Ecto neural progenitor cell (in vitro differentiated cells): ENCODE results near the gene ARHGEF19.
A peak's percentile ranks its signal among the peaks of the same experiment; 100 is the strongest.
"Not testable (repeated sequence)": the region's sequence is repeated elsewhere in the genome, so short reads cannot be mapped to it uniquely, and the experiment has no call there.

Experiments used
- DNase-seq: peaks from one replicate; pipeline ENCODE4 v3.0.0-alpha.2; 2018; ENCODE audit warnings: low spot score

The ARHGEF19 gene

DNA sequence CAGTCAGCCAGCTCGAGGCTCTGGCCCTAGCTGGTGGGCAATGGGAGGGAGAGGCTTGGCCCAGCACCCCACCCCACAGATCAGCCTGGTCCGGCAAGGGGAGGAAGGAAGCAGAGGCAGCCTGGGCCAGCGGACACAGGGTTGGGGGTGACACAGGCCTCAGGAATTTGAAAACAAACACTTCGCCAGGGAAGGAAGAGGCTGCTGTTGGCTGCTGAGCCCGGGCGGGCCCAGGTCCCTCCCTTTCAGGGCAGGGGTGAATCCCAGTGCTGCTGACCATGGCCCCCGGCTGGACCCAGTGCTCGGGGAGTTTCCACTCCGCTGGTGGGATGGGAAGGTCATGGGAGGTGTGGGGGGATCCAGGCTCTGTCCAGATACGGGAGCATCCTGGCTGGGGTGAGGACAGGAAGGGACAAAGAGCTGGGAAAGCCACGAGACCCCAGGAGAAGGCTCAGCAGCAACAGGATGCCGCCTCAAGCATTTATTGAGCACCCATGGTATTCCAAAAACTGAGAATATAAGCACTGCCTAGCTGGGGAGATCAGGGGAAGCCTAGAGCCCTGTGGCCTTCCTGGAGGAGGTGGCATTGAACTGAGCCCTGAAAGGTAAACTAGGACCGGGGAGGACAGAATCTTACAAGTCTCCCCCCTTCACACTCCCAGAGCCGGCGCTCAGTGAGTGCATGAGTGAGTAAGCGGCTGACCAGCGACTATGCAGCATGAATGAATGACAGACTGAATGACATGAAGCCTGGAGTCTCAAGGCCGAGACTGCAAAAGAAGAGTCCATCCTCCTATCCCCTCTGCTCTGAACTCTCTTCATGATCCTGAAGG is 30.3 kb downstream of the ARHGEF19 start:
- peak; percentile 75 for DNase-seq

DNA sequence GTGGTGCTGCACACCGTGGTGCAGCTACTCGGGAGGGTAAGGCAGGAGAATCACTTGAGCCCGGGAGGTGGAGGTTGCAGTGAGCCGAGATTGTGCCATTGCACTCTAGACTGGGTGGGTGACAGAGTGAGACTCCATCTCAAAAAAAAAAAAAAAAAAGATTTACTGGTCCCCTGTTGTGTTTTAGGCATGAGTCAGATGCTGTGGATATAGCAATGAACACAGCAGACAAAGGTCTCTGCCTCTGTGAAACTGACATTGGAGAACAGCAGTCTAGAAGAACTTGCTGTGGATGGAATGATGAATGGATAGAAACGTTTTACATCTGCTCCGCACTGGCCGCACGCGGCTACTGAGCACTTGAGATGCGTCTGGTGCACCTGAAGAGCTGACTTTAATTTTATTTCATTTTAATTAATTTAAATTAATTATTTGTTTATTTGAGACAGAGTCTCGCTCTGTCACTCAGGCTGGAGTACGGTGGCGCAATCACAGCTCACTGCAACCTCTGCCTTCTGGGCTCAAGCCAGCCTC is 32.1 kb downstream of the ARHGEF19 start:
- DNase-seq: no peak

DNA sequence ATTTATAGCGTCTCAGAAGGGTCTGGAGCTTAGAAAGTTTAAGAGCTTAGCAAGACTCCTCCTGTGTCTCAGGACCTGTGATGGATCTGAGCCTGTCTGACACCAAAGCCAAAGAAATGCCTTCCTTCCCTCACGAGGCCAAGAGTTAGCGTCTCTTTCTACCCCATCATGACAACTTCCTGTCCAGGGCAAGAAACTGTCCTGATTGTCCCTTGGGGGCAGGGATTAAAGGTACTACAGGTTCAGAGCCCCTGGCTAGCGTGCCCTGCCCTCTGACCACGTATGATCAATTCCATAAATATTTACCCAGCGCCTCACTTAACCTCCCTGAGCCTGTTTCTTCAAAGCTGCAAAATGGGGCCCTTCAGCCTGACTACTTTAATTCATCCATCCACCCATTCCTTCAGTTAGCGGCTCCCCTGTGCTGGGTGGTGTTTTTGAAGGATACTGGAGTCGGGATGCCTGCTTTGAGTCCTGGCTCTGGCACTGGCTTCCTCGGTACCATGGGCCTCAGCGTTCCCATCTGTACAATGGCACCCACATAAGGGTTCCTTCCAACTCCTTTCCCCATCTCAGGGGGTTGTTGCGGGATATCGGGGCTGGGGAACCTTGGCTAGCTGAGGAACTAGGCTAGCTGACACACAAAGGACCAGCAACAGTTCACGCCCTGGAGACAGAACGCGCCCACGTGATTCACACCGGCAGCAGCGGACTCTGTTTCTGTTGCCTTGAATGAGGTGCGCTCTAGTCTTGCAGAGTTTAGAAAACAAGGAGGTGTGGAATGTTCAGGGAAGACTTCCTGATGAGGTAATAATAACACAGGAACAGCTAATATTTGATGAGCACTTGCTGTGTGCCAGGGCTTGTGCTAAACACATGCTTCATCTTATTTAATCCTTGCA is 33.6 kb downstream of the ARHGEF19 start:
- no peak for DNase-seq

DNA sequence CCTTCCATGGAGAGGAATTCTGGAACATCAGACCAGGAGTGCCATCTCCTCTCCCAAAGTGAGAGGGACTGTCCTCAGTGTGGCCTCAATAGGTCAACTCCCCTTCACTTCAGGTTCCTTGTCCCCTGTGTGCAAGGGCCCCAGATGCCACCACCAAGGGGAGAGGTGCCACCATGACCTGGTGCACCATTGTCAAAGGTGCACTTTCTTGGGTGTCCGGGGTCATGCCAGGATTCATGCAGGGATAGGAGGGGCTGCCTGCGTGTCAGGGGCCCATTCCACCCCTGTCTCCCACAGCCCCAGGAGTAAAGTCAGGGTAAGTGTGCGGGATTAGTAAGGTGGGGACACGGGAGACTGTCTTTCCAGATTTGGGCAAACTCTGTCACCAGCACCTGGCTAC is 35.1 kb downstream of the ARHGEF19 start:
- DNase-seq: no peak

DNA sequence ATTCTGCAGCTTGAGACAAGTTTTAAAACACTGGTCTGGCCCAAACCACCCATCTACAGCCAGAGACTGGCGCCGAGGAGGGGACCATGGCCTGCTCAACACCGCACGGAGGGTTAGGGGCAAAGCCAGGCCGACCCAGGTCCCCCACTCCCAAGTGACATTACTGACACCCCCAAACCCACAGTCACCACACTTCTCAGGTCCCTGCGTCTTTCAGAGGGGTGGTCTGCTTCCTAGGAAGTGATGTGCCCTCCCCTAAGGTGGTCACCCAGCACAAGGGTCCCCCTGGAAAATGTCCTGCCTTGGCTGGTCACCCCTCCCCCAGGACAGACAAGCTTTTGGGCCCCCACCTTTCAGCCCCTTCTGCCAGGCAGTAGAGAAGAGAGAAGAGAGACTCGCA is 35.8 kb downstream of the ARHGEF19 start:
- no peak for DNase-seq

DNA sequence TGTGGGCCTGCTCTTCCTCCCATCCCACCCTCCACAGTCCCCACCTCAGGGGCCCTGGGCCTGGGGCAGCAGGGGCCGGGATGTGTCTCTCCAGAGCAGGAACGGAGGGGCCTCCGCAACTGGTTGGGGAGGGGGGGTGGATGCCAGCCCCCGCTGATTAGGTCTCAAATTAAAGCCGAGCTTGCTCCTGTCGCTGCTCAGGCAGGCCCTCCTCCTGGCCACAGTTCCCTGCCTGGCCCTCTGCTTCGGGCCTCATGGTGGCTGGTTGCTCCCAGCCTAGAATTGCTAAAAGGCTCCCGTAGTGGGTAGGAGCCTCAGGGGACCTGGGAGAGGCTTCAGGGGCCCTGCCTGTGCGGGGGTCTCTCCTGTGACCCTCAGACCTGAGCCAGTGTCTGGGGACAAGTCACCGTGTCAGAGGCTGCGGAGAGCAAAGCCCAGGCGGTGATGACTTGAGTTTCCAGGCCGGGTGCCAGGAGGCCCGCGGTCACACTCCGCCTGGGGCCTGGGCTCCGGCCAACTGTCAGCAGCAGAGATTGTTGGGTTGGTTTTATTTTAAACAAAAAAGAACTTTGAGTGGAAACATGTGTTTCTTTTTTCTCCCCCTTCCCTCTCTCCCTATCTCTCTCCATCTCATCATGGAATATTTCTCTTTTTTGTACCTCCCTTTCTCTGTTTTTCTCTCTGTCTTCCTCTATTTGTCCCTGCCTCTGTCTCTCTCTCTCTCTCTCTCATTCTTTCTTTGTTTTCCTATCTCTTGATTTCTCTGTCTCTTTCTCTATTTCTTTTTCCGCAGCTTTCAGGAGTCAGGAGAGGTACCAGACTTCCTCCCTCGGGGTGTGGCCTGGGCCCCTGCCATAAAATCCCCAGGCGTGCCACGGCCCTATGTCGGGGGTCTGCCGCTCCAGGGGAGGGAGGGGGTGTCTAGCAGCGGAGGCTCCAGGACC is 36.6 kb downstream of the ARHGEF19 start:
- no peak for DNase-seq

DNA sequence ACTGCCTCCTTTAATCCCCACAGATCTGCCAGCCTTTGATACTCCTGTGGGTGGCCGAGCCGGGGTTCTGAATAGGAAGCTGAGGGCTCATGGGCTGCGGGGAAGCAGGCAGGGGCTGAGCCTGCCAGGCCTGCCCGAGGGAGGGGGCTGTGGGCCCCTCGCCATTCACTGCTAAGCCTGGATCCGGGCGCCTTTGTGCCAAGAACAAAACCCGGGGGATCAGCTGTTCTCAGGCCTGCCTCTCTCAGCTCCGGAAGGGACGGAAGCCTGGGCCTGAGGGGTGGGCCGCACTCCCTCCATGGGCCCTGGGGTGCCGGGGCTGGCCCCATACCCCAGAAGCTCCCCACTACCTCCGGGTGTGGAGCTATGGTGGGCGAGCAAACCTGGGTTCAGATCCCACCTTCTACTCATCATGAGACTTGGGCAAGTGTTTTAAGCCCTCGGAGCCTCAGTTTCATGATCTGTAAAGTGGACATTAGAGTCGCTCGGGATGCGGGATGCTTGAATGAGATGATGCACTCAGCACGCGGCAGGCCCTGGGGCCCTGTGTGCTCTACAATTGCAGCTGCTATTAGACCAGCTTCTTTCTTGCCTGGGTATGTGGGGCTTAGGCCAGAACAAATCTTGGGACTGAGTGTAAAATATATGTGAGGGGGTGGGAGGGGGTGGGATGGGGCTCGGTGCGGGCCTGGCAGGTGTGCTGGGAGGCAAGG is 37.4 kb downstream of the ARHGEF19 start:
- peak; percentile 81 for DNase-seq

- DNase-seq: no peak
Measured at GRCh38 chr1:16174261-16174868, 38.1 kb downstream of the ARHGEF19 start.

- DNase-seq: peak; percentile 55
Measured at GRCh38 chr1:16173447-16174260, 38.8 kb downstream of the ARHGEF19 start.

- no peak for DNase-seq
Measured at GRCh38 chr1:16172964-16173446, 39.4 kb downstream of the ARHGEF19 start.

DNA sequence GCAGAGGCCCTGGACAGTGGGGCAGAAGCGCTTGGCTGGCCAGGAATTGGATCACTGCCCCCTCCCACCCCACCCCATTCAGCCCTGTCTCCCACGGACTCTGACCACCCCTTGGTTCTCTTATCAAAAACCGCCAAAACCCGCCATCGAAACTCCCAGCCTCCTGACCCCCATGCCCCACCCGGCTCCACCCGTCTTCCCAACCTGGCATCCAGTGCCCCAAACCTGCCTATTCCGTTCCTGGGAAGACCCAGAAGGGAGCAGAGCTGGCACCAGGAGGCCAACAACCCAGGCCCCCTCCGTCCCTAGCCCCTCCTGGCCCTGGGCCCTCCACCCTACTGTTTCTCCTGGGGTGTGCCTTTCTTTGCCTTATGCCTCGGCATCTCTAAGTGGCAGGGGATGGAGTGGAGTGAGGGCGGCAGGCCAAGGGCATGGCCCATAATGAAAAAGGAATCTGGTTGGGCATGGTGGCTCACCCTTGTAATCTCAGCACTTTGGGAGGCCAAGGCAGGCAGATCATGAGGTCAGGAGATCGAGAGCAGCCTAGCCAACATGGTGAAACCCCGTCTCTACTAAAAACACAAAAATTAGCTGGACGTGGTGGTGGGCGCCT is 40.1 kb downstream of the ARHGEF19 start:
- no peak for DNase-seq

GRCh38 chr1:16171314-16172151 is 40.9 kb downstream of the ARHGEF19 start:
- no peak for DNase-seq

GRCh38 chr1:16170283-16170673 is 42.2 kb downstream of the ARHGEF19 start:
- DNase-seq: no peak

- DNase-seq: no peak
Measured at GRCh38 chr1:16168622-16169360, 43.7 kb downstream of the ARHGEF19 start.

GRCh38 chr1:16168144-16168495 is 44.3 kb downstream of the ARHGEF19 start:
- DNase-seq: not testable (repeated sequence)

- peak; percentile 93 for DNase-seq
Measured at GRCh38 chr1:16167331-16168143, 44.9 kb downstream of the ARHGEF19 start.

GRCh38 chr1:16166117-16166516 is 46.3 kb downstream of the ARHGEF19 start:
- no peak for DNase-seq
